Measurements from ENCODE around the gene PLEKHA6.
A peak's percentile ranks its signal among the peaks of the same experiment; 100 is the strongest.

The PLEKHA6 gene, protein sequence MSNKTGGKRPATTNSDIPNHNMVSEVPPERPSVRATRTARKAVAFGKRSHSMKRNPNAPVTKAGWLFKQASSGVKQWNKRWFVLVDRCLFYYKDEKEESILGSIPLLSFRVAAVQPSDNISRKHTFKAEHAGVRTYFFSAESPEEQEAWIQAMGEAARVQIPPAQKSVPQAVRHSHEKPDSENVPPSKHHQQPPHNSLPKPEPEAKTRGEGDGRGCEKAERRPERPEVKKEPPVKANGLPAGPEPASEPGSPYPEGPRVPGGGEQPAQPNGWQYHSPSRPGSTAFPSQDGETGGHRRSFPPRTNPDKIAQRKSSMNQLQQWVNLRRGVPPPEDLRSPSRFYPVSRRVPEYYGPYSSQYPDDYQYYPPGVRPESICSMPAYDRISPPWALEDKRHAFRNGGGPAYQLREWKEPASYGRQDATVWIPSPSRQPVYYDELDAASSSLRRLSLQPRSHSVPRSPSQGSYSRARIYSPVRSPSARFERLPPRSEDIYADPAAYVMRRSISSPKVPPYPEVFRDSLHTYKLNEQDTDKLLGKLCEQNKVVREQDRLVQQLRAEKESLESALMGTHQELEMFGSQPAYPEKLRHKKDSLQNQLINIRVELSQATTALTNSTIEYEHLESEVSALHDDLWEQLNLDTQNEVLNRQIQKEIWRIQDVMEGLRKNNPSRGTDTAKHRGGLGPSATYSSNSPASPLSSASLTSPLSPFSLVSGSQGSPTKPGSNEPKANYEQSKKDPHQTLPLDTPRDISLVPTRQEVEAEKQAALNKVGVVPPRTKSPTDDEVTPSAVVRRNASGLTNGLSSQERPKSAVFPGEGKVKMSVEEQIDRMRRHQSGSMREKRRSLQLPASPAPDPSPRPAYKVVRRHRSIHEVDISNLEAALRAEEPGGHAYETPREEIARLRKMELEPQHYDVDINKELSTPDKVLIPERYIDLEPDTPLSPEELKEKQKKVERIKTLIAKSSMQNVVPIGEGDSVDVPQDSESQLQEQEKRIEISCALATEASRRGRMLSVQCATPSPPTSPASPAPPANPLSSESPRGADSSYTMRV

DNA sequence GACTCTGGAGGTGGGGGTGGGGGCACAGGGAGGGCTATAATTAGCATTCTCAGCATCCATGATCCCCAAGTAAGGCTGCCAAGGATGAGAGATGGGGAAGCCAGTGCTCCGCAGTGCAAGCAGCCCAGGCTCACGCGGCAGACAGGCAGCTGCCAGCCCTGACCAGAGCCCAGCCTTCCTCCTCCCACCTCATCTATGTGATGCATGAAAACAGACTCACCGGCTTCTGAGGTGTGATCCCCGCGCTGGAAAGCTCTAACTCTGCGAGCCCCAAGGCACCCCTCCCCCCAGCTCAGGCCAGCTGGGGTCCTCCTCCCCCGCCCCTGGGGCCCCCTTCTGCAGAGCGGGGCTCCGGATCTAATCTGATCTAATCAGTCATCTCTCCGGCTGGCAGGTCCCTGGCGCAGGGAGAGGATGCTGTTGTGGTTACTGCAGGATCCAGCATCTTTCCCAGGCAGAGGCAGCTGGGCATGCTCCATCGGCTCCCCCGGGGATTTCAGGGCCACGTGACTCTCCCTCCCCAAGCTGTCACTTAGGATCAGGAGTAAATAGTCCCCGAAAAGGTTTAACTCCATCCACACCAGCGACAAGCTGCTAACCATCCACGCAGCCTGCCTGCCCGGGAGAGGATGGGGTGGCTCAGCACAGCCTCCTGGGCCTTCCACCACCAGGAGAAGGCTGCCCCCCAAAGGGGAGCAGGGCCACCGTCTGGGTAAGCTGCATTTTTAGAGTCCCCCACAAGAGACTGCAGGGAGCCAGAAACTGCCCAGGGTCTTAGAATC is at the start of gene PLEKHA6:
Gene PLEKHA6, minus strand, starts transcription at position 456 of the 782 bp plus-strand sequence. CDS start 86,202 bp downstream, outside the sequence.
- no peak for DNase-seq

GRCh38 chr1:204409123-204409522 is 49.4 kb upstream of the PLEKHA6 start:
- DNase-seq: no peak

- no peak for DNase-seq
These were observed 48.9 kb upstream of the PLEKHA6 start for GRCh38 chr1:204408602-204409001.

DNA sequence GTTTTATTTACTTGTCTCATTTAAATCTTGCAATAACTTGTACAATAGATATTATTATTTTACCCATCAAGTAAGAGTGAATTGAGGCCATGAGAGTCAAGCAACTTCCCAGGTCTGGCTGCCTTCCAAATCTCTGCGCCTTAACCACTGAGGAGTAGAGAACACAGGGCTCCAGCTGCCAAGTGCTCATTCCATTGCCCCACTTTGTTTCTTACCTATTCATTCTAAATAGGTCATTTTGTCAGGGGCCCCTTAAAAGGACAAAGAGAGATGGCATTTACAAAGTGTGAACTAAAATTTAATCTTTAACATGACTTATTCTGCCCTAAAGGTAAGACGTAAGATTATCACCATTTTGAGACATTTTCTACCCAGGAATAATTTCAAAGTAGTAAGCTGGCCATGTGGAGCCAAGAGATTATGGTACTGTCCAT is 48.4 kb upstream of the PLEKHA6 start:
- DNase-seq: peak in 1 of 2 experiments; percentile 30

GRCh38 chr1:204407295-204407971 is 47.7 kb upstream of the PLEKHA6 start:
- no peak for DNase-seq

GRCh38 chr1:204406621-204407020 is 46.9 kb upstream of the PLEKHA6 start:
- no peak for DNase-seq

- DNase-seq: no peak
These were observed 46.3 kb upstream of the PLEKHA6 start for GRCh38 chr1:204405988-204406387.

- no peak for DNase-seq
These were observed 44.9 kb upstream of the PLEKHA6 start for GRCh38 chr1:204404629-204405028.

- no peak for DNase-seq
These were observed 42.7 kb upstream of the PLEKHA6 start for GRCh38 chr1:204402391-204402790.

DNA sequence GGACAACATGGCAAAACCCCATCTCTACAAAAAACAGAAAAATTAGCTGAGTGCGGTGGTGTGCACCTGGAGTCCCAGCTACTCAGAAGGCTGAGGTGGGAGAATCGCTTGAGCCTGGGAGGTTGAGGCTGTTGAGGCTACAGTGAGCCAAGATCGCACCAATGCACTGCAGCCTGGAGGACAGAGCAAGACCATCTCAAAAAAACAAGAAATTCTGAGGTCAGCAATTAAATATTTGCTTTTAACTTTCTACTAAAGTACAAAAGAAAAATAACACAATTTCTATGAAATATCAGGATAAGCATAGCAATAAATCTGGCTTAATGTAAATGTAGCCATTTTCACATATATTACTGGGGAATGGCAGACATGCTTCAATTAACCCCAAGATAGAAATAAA is 42.0 kb upstream of the PLEKHA6 start:
- DNase-seq: no peak

DNA sequence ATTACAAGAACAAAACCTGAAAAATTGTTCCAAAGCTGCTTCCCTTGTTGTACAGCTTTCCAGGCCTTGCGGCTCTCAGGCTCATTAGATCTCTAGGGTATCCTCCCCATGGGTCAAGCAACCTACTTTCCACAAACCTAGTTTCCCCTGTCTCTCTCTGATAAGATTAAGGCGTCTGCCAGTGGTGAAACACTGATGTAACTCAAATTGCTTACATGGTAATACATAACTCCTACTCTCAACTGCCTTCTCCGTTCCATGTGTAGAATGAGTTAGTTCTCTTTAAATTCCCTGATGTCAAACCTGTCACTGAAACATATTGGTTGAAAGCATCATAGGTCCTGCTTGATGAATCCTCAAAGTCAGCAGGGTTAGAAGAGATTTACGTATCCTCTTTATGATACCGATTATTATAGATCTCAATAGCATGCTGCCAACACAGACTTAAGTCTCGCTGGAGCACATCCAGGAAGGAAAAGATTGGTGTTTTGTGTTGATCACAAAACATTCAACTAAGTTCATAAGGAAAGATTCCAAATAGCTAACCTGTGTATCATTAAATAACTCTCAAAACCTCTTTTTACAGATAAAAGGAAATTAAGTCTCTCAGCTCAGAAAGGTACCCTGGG is 41.3 kb upstream of the PLEKHA6 start:
- DNase-seq: no peak

DNA sequence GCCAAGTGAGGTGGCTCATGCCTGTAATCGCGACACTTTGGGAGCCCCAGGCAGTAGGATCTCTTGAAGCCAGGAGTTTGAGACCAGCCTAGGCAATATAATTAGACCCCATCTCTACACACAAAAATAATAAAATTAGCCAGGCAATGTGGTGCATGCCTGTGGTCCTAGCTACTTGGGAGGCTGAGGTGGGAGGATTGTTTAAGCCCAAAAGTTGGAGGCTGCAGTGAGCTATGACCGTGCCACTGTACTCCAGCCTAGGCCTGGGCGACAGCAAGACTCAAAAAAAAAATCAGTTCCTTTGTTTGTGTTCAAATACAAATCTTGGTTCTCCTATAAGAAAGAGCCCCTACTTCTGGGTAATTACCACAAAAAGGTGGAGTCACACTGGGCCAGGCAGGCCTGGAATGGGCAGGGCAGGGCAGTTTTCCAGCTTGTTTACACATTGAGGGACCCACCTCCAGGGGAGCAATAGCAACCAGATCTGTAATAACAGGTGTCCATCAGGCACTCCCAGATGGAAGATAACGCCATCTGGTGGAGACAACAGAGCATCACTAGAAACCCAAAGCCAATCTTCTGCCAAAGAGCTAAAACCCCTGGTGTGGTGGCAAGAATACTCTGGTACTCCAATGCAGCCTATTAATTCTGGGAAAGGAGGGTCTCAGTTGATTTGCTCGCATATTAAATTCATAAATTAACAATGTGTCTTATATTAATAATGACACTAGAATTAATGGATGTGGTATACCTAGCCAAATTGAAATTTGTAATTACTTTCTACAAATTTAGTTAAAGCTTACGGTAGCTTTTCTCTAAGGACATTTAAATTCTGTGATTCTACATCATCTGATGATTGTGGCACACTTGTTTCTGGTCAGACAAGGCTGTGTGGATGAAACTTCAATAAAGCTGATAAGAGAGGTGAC is 38.7 kb upstream of the PLEKHA6 start:
- peak; percentile 70 to 82 for DNase-seq

DNA sequence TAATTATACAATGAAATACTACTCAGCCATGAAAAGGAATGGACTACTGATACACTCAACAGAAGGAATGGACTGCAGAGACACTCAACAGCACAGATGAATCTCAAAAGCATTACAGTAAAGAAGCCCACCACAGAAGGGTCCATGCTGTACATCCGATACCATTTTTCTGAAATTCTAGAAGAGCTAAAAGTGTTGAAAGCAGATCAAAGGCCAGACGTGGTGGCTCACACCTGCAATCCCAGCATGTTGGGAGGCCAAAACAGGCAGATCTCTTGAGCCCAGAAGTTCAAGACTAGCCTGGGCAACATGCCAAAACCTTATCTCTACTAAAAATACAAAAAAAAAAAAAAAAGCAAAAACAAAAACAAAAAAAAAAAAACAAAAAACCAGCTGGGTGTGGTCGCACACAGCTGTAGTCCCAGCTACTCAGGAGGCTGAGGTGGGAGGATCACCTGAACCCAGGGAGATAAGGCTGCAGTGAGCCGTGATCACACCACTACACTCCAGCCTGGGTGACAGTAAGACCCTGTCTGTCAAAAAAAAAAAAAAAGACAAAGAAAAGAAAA is 36.4 kb upstream of the PLEKHA6 start:
- no peak for DNase-seq

DNA sequence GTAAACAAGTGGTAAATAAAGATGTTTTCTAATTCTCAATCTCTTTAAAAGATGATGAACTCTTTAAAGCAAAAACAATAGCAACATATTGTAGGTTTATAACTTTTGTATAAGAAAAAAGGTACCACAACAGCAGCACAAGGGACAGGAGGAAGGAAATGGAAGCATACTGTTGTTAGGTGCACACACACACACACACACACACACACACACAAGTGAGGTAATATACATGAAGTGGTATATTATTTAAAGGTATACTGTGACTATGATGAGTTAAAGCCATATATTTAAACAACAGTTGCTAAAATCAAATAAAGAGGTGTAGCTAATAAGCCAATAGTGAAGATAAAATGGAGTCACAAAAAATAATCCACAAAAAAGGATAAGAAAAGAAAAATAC is 31.9 kb upstream of the PLEKHA6 start:
- no peak for DNase-seq

GRCh38 chr1:204390751-204391466 is 31.2 kb upstream of the PLEKHA6 start:
- DNase-seq: no peak

- DNase-seq: no peak
These were observed 26.0 kb upstream of the PLEKHA6 start for GRCh38 chr1:204385727-204386126.

DNA sequence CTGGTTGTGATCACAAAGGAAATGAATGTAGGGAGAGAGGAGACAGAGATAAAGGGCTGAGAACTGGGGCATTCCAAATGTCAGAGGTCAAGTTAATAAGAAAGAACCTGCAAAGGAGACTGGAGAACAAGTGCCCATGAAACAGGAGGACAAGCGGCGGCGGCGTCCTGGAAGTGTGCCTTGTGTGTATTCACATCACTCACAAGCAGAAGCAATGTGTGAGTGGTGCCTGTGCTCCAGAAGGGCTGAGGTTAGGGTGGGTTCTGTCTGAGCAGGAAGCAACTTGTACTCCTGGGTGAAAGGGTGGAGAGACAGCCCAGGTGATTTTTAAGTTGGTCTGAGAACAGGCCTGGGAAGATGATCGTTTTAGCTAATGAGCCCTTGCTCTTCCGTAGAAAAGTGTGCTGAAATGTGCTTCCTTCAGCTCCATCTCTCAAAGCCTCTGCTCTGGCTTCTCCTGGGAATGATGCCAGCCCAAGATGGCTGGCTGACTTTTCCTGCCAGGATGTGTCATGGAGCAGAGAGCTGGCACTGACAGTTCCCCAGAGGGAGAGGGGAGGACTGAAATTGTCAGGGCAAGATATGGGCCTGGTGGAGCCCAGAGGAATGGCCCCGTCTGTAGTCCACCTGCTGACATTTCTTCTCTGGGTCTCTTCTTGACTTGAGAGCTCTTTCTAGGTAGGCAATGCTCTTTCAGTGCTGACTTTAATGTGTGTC is 25.1 kb upstream of the PLEKHA6 start:
- no peak for DNase-seq

GRCh38 chr1:204383163-204383904 is 23.6 kb upstream of the PLEKHA6 start:
- DNase-seq: no peak

Measured in SW 1271 (cell line).